ENCODE results near the gene NME7. TPM values are rescaled to one million over a fixed set of nuclear protein-coding genes. Genes with fewer than 3 reads are reported as not detected.

NME7 gene
- total RNA-seq, 1 experiment from 2014 or later: 13.8 TPM

DNA sequence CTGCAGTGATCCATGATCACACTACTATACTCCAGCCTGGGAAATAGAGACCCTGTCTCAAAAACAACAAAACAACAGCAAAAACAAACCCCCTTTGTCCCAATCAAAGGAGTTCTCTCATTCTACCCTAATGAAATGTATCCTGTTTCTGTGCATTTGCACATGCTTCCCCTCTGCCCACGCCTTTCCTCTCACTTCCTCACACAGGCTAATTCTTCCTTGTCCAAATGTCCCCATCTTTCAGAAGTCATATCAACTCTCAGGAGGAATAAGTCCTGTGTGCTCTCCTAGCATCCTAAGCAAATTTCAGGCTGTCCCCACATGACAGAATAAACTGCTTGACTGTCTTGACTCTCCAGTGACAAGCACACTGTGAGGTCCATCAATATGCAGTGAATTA, 269.2 kb downstream of the NME7 start (continued):
- TF ChIP-seq ETV6 (CRISPR knock-in tag; IDR thresholded peaks at IDR 0.05) (no peak), ZNF317 (CRISPR knock-in tag; IDR thresholded peaks at IDR 0.05; ENCODE audit: borderline replicate concordance, low read depth) (no peak), ESRRA (CRISPR knock-in tag; IDR thresholded peaks at IDR 0.05; ENCODE audit: borderline replicate concordance) (no peak), GRHL2 (CRISPR knock-in tag; IDR thresholded peaks at IDR 0.05; ENCODE audit: insufficient replicate concordance, severe bottlenecking) (no peak)

DNA sequence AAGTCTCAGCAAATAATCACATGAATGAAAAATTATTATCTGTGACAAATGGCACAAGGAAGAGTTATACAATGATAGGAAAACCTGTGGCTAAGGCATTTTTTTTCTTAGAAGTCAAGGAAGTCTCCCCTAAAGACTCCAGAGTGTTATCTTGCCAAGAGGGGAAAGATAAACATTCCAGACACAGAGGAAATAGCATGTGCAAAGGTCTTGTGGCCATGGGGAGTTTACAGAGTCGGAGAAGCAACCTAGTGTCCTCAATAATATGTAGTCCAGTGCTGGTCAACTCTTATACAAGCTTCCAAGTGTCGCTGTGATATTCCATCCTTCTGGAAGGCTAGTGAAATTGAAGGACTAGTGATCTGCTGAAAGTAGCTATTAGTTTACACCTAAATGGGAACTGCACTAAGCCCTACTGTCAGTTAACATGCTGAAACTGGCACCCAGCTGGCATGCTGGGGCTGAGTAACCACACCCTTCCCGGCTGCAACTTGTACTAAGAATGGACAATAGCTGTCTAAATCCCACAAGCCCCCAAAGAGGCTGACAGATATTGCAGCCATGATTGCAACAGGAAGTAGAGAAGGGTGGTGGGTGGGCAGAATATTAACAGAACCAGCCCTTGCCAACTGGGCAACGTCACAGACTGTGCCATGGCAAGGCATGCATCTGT, 272.6 kb downstream of the NME7 start:
- Mint-ChIP-seq H3K27ac (no peak overlapping the region), H3K27me3 (ENCODE audit: low read depth) (no peaks in the 10 kb centered on the region), H3K36me3 (no peaks in the 10 kb centered on the region), H3K4me3 (no peak overlapping the region), H3K4me1 (peaks cover 3% of the 10 kb centered on the region), H3K9me3 (peaks cover 9% of the 10 kb centered on the region)
- DNase-seq (ENCODE audit: low spot score): no peak
- POLR2A ChIA-PET: no interaction called here
- TF ChIP-seq EMX1 (CRISPR knock-in tag; IDR thresholded peaks at IDR 0.05): no peak
- TF ChIP-seq, protein P1, sequence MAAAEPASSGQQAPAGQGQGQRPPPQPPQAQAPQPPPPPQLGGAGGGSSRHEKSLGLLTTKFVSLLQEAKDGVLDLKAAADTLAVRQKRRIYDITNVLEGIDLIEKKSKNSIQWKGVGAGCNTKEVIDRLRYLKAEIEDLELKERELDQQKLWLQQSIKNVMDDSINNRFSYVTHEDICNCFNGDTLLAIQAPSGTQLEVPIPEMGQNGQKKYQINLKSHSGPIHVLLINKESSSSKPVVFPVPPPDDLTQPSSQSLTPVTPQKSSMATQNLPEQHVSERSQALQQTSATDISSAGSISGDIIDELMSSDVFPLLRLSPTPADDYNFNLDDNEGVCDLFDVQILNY (CRISPR knock-in tag; IDR thresholded peaks at IDR 0.05): no peak
- TF ChIP-seq NFYB (CRISPR knock-in tag; conservative IDR thresholded peaks at IDR 0.05; ENCODE audit: low read depth): no peak
- no peak for TF ChIP-seq FOXP1 (CRISPR knock-in tag; IDR thresholded peaks at IDR 0.05; ENCODE audit: borderline replicate concordance)
- TF ChIP-seq ELF4 (CRISPR knock-in tag; IDR thresholded peaks at IDR 0.05; ENCODE audit: low read depth): no peak
- no peak for TF ChIP-seq MYBL2 (CRISPR knock-in tag; IDR thresholded peaks at IDR 0.05)
- TF ChIP-seq SMAD4 (CRISPR knock-in tag; IDR thresholded peaks at IDR 0.05): no peak
- TF ChIP-seq, protein P2, sequence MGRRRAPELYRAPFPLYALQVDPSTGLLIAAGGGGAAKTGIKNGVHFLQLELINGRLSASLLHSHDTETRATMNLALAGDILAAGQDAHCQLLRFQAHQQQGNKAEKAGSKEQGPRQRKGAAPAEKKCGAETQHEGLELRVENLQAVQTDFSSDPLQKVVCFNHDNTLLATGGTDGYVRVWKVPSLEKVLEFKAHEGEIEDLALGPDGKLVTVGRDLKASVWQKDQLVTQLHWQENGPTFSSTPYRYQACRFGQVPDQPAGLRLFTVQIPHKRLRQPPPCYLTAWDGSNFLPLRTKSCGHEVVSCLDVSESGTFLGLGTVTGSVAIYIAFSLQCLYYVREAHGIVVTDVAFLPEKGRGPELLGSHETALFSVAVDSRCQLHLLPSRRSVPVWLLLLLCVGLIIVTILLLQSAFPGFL (CRISPR knock-in tag; IDR thresholded peaks at IDR 0.05; ENCODE audit: borderline replicate concordance): no peak
- TF ChIP-seq, protein P3, sequence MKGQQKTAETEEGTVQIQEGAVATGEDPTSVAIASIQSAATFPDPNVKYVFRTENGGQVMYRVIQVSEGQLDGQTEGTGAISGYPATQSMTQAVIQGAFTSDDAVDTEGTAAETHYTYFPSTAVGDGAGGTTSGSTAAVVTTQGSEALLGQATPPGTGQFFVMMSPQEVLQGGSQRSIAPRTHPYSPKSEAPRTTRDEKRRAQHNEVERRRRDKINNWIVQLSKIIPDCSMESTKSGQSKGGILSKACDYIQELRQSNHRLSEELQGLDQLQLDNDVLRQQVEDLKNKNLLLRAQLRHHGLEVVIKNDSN (CRISPR knock-in tag; IDR thresholded peaks at IDR 0.05): no peak
- TF ChIP-seq, protein P4, sequence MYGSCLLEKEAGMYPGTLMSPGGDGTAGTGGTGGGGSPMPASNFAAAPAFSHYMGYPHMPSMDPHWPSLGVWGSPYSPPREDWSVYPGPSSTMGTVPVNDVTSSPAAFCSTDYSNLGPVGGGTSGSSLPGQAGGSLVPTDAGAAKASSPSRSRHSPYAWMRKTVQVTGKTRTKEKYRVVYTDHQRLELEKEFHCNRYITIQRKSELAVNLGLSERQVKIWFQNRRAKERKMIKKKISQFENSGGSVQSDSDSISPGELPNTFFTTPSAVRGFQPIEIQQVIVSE (CRISPR knock-in tag; IDR thresholded peaks at IDR 0.05; ENCODE audit: borderline replicate concordance): no peak
- TF ChIP-seq, protein P5, sequence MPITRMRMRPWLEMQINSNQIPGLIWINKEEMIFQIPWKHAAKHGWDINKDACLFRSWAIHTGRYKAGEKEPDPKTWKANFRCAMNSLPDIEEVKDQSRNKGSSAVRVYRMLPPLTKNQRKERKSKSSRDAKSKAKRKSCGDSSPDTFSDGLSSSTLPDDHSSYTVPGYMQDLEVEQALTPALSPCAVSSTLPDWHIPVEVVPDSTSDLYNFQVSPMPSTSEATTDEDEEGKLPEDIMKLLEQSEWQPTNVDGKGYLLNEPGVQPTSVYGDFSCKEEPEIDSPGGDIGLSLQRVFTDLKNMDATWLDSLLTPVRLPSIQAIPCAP (CRISPR knock-in tag; IDR thresholded peaks at IDR 0.05): no peak
- no peak for TF ChIP-seq NFE2L1 (CRISPR knock-in tag; IDR thresholded peaks at IDR 0.05)
- no peak for TF ChIP-seq ZNF671 (CRISPR knock-in tag; IDR thresholded peaks at IDR 0.05)
- no peak for TF ChIP-seq RORB (CRISPR knock-in tag; IDR thresholded peaks at IDR 0.05)
- no peak for TF ChIP-seq GTF2I (CRISPR knock-in tag; conservative IDR thresholded peaks at IDR 0.05)
- TF ChIP-seq TEAD1 (CRISPR knock-in tag; IDR thresholded peaks at IDR 0.05): no peak
- TF ChIP-seq, protein P6, sequence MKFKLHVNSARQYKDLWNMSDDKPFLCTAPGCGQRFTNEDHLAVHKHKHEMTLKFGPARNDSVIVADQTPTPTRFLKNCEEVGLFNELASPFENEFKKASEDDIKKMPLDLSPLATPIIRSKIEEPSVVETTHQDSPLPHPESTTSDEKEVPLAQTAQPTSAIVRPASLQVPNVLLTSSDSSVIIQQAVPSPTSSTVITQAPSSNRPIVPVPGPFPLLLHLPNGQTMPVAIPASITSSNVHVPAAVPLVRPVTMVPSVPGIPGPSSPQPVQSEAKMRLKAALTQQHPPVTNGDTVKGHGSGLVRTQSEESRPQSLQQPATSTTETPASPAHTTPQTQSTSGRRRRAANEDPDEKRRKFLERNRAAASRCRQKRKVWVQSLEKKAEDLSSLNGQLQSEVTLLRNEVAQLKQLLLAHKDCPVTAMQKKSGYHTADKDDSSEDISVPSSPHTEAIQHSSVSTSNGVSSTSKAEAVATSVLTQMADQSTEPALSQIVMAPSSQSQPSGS (CRISPR knock-in tag; IDR thresholded peaks at IDR 0.05; ENCODE audit: borderline replicate concordance, low read depth): no peak
- no peak for ATAC-seq
- CTCF ChIA-PET: no interaction called here

Measured in WTC11 (cell line).